Choroid plexus epithelial cell (primary cell): ENCODE measurements around the gene PIEZO2.

Experiments
- DNase-seq: peaks from one replicate; pipeline ENCODE4 v3.0.0-alpha.2; 2010; ENCODE audit warnings: low read depth
- H3K4me3 ChIP-seq: 2 replicates; pipeline ENCODE4 v1.5.1; 2011; ENCODE audit warnings: low read depth, mild to moderate bottlenecking, control low read depth, low read length, moderate library complexity
- TF ChIP-seq, protein P1 (sequence below): conservative IDR thresholded peaks from 2 replicates; pipeline ENCODE4 v1.5.1; 2011; ENCODE audit warnings: low read depth, mild to moderate bottlenecking, control low read depth, inconsistent platforms, low read length, moderate library complexity

Gene PIEZO2

DNA sequence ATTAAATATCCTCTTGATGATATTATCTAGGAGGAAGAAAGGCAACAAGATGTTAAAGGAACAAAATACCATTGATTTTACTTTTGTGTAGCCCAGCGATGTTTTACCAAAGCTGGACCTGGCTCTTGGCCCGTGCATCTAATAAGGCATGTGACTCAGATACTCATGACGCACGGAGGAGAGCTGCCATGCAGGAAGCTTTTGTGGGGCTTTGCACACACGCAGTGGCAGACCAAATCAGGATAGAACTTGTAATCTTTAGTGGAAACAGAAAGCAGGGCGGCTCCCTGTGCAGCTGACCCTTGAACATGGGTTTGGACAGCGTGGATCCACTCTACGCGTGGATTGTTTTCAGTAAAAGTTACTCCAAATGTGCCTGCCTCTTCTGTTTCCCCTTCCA, 433.6 kb downstream of the PIEZO2 start:
- TF ChIP-seq, protein P1, sequence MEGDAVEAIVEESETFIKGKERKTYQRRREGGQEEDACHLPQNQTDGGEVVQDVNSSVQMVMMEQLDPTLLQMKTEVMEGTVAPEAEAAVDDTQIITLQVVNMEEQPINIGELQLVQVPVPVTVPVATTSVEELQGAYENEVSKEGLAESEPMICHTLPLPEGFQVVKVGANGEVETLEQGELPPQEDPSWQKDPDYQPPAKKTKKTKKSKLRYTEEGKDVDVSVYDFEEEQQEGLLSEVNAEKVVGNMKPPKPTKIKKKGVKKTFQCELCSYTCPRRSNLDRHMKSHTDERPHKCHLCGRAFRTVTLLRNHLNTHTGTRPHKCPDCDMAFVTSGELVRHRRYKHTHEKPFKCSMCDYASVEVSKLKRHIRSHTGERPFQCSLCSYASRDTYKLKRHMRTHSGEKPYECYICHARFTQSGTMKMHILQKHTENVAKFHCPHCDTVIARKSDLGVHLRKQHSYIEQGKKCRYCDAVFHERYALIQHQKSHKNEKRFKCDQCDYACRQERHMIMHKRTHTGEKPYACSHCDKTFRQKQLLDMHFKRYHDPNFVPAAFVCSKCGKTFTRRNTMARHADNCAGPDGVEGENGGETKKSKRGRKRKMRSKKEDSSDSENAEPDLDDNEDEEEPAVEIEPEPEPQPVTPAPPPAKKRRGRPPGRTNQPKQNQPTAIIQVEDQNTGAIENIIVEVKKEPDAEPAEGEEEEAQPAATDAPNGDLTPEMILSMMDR, result no peak
- DNase-seq, result peak; percentile 46
- H3K4me3 ChIP-seq, result no peak overlapping the region

DNA sequence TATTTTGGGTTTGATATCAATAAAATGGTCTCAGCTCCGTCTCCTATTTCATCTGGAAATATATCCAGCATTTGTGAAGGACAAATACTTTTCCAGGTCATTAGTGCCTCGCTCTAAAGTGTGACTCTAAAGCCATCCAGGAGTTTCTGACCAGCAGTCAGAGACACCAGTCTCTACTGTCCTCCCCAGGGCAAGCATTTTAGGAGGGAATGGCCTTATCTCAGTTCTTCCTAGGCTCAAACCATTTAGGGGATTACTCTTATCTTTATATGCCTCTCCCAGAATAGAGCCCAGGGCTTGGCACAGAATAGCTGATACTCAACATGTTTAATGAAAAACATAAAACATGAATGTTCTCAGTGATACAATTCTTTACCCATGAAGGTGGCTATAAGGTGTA, 436.0 kb downstream of the PIEZO2 start:
- TF ChIP-seq, protein P1, result no peak

DNA sequence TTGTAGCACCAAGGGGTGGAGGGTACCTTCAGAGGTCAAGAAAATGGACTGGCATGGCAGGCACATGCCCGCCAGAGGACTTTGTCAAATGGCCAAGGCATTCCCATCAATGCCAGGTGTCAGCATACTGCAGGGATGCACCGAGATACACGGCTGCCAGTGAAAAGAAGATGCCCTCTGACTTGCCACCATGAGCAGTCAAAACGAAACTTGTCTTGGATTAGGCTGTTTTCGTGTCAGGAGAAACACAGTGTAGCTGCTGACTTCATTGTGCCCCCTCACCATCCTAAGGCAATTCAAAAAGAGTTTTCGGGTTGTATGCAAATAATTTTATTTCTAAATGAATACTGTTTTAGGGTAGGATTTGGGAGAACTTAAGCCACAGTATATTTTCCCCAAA, 442.1 kb downstream of the PIEZO2 start:
- H3K4me3 ChIP-seq, result no peak overlapping the region
- no peak for DNase-seq
- TF ChIP-seq, protein P1, result no peak

More for the DNA sequence above, 436.0 kb downstream of the PIEZO2 start:
- H3K4me3 ChIP-seq, result no peak overlapping the region
- no peak for DNase-seq

DNA sequence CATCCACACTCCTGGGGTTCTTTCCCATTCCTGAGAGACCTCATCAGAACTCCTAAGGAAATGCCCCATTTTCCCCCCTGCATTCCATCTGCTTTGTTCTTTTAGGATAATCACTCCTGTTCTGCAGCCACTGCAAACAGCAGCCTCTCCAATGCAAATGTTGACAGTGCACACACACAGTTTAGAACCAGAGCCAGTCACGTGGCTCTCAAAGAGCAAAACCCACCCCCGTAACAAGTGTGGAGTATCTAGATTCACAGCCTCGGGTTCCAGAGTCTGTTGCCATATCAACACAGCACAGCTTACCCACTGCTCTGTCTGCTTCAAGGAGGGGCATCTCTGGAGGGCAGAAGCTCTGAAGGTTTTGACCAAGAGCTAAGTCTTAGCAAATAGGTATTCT, 443.6 kb downstream of the PIEZO2 start:
- DNase-seq, result no peak
- TF ChIP-seq, protein P1, result no peak
- no peak overlapping the region for H3K4me3 ChIP-seq

DNA sequence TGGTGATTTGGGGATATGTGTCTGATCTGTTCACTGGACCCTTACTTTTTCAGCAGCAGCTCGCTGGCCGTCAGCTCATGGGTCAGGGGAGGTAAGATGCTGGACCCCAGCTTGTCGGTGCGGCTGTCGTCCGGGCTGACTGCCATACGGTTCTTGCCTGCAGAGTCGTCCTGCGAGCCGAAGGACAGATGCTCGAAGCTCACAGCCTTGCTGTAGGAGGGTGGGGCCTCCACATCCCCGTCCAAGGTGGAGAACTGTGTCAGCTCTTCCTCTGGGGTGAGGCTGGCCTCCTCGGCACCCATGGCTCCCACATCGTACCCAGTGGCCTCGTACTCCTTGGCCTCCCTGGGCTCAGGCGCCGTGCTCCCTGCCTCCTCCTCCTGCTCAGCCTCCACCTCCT, 444.1 kb downstream of the PIEZO2 start:
- H3K4me3 ChIP-seq, result no peak overlapping the region
- DNase-seq, result no peak
- TF ChIP-seq, protein P1, result no peak

DNA sequence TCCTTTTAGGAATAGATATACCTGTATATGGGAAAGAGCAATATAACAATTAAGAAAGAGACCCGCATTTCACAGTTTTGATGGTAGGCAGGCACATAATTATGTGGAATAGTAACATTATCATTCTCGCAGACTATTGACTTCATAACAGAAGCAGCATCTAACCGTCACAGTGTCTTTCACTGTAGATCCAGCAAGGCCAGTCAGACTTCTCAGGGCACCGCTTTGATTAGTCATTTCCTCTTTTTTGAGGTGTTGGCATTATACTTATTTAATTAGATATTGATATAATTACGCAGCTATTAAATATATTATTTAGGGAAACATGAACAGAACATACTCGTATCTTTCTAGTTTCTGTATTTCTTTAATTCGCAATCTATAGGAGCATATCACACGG, 447.2 kb downstream of the PIEZO2 start:
- no peak for DNase-seq
- TF ChIP-seq, protein P1, result no peak

DNA sequence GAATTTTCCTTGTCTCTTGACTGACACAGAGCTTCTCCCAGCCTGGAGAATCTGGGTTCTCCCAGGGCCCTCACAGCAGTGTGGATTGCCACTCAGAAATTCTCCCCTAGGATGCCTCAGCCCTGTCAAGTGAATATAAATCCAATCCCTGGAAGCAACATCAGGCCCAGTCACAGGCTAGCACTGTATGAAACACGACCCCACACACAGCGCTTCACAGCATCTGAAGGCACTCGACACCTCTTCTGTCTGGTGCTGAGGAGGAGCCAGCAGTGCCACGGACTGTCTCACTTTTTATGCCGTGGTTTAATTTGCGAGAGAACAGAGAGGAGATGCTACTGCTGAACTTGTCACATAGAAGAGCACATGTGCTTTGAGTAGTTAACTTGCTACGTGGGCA, 459.0 kb downstream of the PIEZO2 start:
- H3K4me3 ChIP-seq, result no peak overlapping the region
- TF ChIP-seq, protein P1, result no peak
- no peak for DNase-seq

More for the DNA sequence above, 447.2 kb downstream of the PIEZO2 start:
- H3K4me3 ChIP-seq, result no peak overlapping the region
